HCT116 (cell line): ENCODE results near the gene CERS6. TPM values are rescaled to one million over a fixed set of nuclear protein-coding genes. Genes with fewer than 3 reads are reported as not detected.

Experiments used
- ATAC-seq: fragments of 200-7000 bp; cut with Tn5 transposase; 2 replicates; pipeline ENCODE4 v1.9.1; 2020; ENCODE audit warnings: mild to moderate bottlenecking, moderate library complexity
- BruUV-seq: library from RNA; stranded (reverse); fragments of 400-500 nt; replicated peaks from 2 replicates; lab custom pipeline; 2021; lab: Mats Ljungman, UMichigan
- CTCF ChIA-PET: fragments of 300-600 bp; sonication (Branson Sonifier 250); formaldehyde crosslinking; loops from one replicate; lab custom pipeline; 2021; ENCODE audit warnings: antibody characterized with exemption; lab: Charles Lee
- POLR2A ChIA-PET: fragments of 300-600, 350-600 bp; sonication (Branson Sonifier 250); formaldehyde crosslinking; loops from one replicate; lab custom pipeline; 2021; ENCODE audit warnings: antibody characterized with exemption; lab: Charles Lee
- RAD21 ChIA-PET, 2 experiments: fragments of 300-600 bp; sonication (Branson Sonifier 250); formaldehyde crosslinking; loops; one replicate each; lab custom pipeline; 2023; ENCODE audit warnings: low total read pairs in 2 of 2; ENCODE audit not compliant: uncharacterized antibody in 2 of 2, unreplicated experiment in 2 of 2, low non-redundant PET in 1 of 2; lab: Charles Lee
- DNase-seq: peaks from one replicate; pipeline ENCODE4 v3.0.0-alpha.2; 2010; ENCODE audit warnings: low read depth, low spot score
- H2AFZ ChIP-seq: fragments of 200-600 bp; shearing (Covaris generic), sonication (generic); 2 replicates; pipeline ENCODE4 v1.6.1; 2017; ENCODE audit warnings: low read depth, mixed run types, mixed read lengths, antibody characterized with exemption, low read length; ENCODE audit not compliant: poor library complexity, severe bottlenecking
- H3K27ac ChIP-seq: 2 replicates; pipeline ENCODE4 v1.5.1; 2012; ENCODE audit warnings: low read depth, low read length
- H3K27me3 ChIP-seq: fragments of 200-600 bp; sonication (generic); 2 replicates; pipeline ENCODE4 v1.6.1; 2016; ENCODE audit warnings: mixed run types, low read length, mixed read lengths; ENCODE audit not compliant: insufficient read depth
- H3K36me3 ChIP-seq, 2 experiments: fragments of 200-500 bp in 1 of 2; fragments of 200-600 bp in 1 of 2; sonication (Bioruptor generic) in 1 of 2; sonication (generic) in 1 of 2; 2 replicates each; pipeline versions ENCODE4 v1.5.1 to v1.6.1; 2014 to 2016; ENCODE audit warnings: low read length in 2 of 2, inconsistent platforms in 1 of 2, mixed read lengths in 1 of 2, mixed run types in 1 of 2; ENCODE audit not compliant: insufficient read depth in 2 of 2, control insufficient read depth in 1 of 2
- H3K4me1 ChIP-seq, 2 experiments: fragments of 200-600 bp in 1 of 2; sonication (generic) in 1 of 2; 2 replicates each; pipeline versions ENCODE4 v1.5.1 to v1.6.1; 2012 to 2017; ENCODE audit warnings: low read length in 2 of 2, inconsistent platforms in 1 of 2, mild to moderate bottlenecking in 1 of 2, mixed read lengths in 1 of 2, mixed run types in 1 of 2, moderate library complexity in 1 of 2; ENCODE audit not compliant: insufficient read depth in 2 of 2, control insufficient read depth in 1 of 2
- H3K4me2 ChIP-seq: fragments of 200-600 bp; sonication (generic); 2 replicates; pipeline ENCODE4 v1.6.1; 2017; ENCODE audit warnings: mixed run types, low read length, mixed read lengths
- H3K4me3 ChIP-seq, 2 experiments: fragments of 200-600 bp in 1 of 2; sonication (generic) in 1 of 2; replicated peaks in 1 of 2; 2 replicates each; pipeline ENCODE4 v1.5.1; 2011 to 2016; ENCODE audit warnings: low read length in 2 of 2, control low read depth in 1 of 2, low read depth in 1 of 2, mild to moderate bottlenecking in 1 of 2, mixed read lengths in 1 of 2, mixed run types in 1 of 2
- H3K79me2 ChIP-seq: fragments of 200-600 bp; sonication (generic); 2 replicates; pipeline ENCODE4 v1.6.1; 2017; ENCODE audit warnings: mild to moderate bottlenecking, mixed run types, low read length, moderate library complexity, mixed read lengths; ENCODE audit not compliant: insufficient read depth
- H3K9ac ChIP-seq: fragments of 200-600 bp; sonication (generic); 2 replicates; pipeline ENCODE4 v1.6.1; 2016; ENCODE audit warnings: low read length, mixed read lengths
- H3K9me2 ChIP-seq: fragments of 200-600 bp; sonication (generic), shearing (Covaris generic); 2 replicates; pipeline ENCODE4 v1.6.1; 2017; ENCODE audit warnings: mixed run types, mild to moderate bottlenecking, moderate library complexity; ENCODE audit not compliant: insufficient read depth
- H3K9me3 ChIP-seq, 2 experiments: fragments of 200-500 bp in 1 of 2; fragments of 200-600 bp in 1 of 2; sonication (Bioruptor generic) in 1 of 2; sonication (generic) in 1 of 2; 2 replicates each; pipeline ENCODE4 v1.6.1; 2014 to 2017; ENCODE audit warnings: low read length in 2 of 2, mixed read lengths in 2 of 2, inconsistent platforms in 1 of 2, low read depth in 1 of 2, mild to moderate bottlenecking in 1 of 2, mixed run types in 1 of 2, moderate library complexity in 1 of 2; ENCODE audit not compliant: control insufficient read depth in 1 of 2, insufficient read depth in 1 of 2
- H4K20me1 ChIP-seq: fragments of 200-600 bp; sonication (generic), shearing (Covaris generic); 2 replicates; pipeline ENCODE4 v1.6.1; 2017; ENCODE audit warnings: mixed run types, mild to moderate bottlenecking, moderate library complexity; ENCODE audit not compliant: insufficient read depth
- ATF3 ChIP-seq: IDR thresholded peaks from 2 replicates; pipeline ENCODE4 v1.6.1; 2012
- CBX3 ChIP-seq: IDR thresholded peaks from 2 replicates; pipeline ENCODE4 v1.6.1; 2012; ENCODE audit warnings: low read depth
- CEBPB ChIP-seq: IDR thresholded peaks from 2 replicates; pipeline ENCODE4 v1.6.1; 2012; ENCODE audit warnings: low read depth
- CTCF ChIP-seq, 3 experiments: fragments of 200-600 bp in 1 of 3; sonication (generic) in 1 of 3; IDR thresholded peaks in 2 of 3; conservative IDR thresholded peaks in 1 of 3; 2 replicates each; pipeline ENCODE4 v1.5.1; 2012 to 2017; ENCODE audit warnings: low read depth in 2 of 3, low read length in 2 of 3, antibody characterized with exemption in 1 of 3, borderline replicate concordance in 1 of 3, control low read depth in 1 of 3, mild to moderate bottlenecking in 1 of 3, mixed read lengths in 1 of 3, mixed run types in 1 of 3, moderate library complexity in 1 of 3; ENCODE audit not compliant: insufficient read depth in 1 of 3
- EGR1 ChIP-seq: IDR thresholded peaks from 2 replicates; pipeline ENCODE4 v1.6.1; 2012; ENCODE audit warnings: low read depth
- ELF1 ChIP-seq: IDR thresholded peaks from 2 replicates; pipeline ENCODE4 v1.6.1; 2012; ENCODE audit warnings: low read depth, borderline replicate concordance
- EZH2 ChIP-seq: fragments of 200-600 bp; sonication (generic); IDR thresholded peaks from 2 replicates; pipeline ENCODE4 v1.6.1; 2017; ENCODE audit warnings: antibody characterized with exemption, mixed run types
- EZH2phosphoT487 ChIP-seq: fragments of 200-600 bp; IDR thresholded peaks from 2 replicates; pipeline ENCODE4 v1.6.1; 2018; ENCODE audit warnings: antibody characterized with exemption, borderline replicate concordance
- JUND ChIP-seq: IDR thresholded peaks from 2 replicates; pipeline ENCODE4 v1.6.1; 2012
- MAX ChIP-seq: IDR thresholded peaks from 2 replicates; pipeline ENCODE4 v1.6.1; 2012
- POLR2A ChIP-seq: IDR thresholded peaks from 2 replicates; pipeline ENCODE4 v1.7.0; 2011; ENCODE audit warnings: borderline replicate concordance; ENCODE audit not compliant: insufficient read depth, insufficient read length; ENCODE audit errors: extremely low read depth
- POLR2AphosphoS5 ChIP-seq: IDR thresholded peaks from 2 replicates; pipeline ENCODE4 v1.6.1; 2011; ENCODE audit warnings: mild to moderate bottlenecking, low read depth, low read length, moderate library complexity
- RAD21 ChIP-seq: IDR thresholded peaks from 2 replicates; pipeline ENCODE4 v1.6.1; 2012; ENCODE audit warnings: low read depth, mild to moderate bottlenecking
- REST ChIP-seq: IDR thresholded peaks from 2 replicates; pipeline ENCODE4 v1.6.1; 2012; ENCODE audit warnings: low read depth
- SP1 ChIP-seq: IDR thresholded peaks from 2 replicates; pipeline ENCODE4 v1.6.1; 2012; ENCODE audit warnings: low read depth
- SRF ChIP-seq: IDR thresholded peaks from 2 replicates; pipeline ENCODE4 v1.6.1; 2012; ENCODE audit warnings: low read depth
- TCF7L2 ChIP-seq: IDR thresholded peaks from 2 replicates; pipeline ENCODE4 v1.7.0; 2011; ENCODE audit warnings: borderline replicate concordance, inconsistent platforms; ENCODE audit not compliant: insufficient read depth, insufficient read length; ENCODE audit errors: extremely low read depth
- ZBTB33 ChIP-seq: IDR thresholded peaks from 2 replicates; pipeline ENCODE4 v1.6.1; 2011; ENCODE audit warnings: mild to moderate bottlenecking, low read length, moderate library complexity; ENCODE audit not compliant: insufficient replicate concordance; ENCODE audit errors: extremely low read depth
- ZFX ChIP-seq: fragments of 450-650 bp; IDR thresholded peaks from 2 replicates; pipeline ENCODE4 v1.6.1; 2017
- ZNF274 ChIP-seq: fragments of 200-500 bp; sonication (Bioruptor generic); IDR thresholded peaks from 2 replicates; pipeline ENCODE4 v1.6.1; 2014; ENCODE audit warnings: mild to moderate bottlenecking, low read depth, low read length, inconsistent platforms
- intact Hi-C: fragments of 100-400 bp; cut with micrococcal nuclease; formaldehyde crosslinking; loops from 2 replicates; pipeline ENCODE4 v1.10.0; 2022
- total RNA-seq: library from RNA; stranded (reverse); gene quantifications from one replicate; pipeline ENCODE4 v1.2.1, GENCODE V29; 2021; ENCODE audit not compliant: unreplicated experiment

CERS6 gene
- total RNA-seq, 1 experiment from 2014 or later, result 37.0 TPM

GRCh38 chr2:168715849-168716248 lies 259.8 kb downstream of the CERS6 start:
- no TSS peak for BruUV-seq
- H3K9me2 ChIP-seq, result no peaks in the 10 kb centered on the region
- ChIA-PET POLR2A (no interaction called here), RAD21 (no interaction called here), CTCF (no interaction called here)
- ATAC-seq (no peak), DNase-seq (no peak)
- H3K9me3 ChIP-seq, result no peaks in the 10 kb centered on the region
- H3K4me1 ChIP-seq, result no peaks in the 10 kb centered on the region
- intact Hi-C loops, result no loop called here
- no peaks in the 10 kb centered on the region for H4K20me1 ChIP-seq
- no peaks in the 10 kb centered on the region for H3K27me3 ChIP-seq
- H2AFZ ChIP-seq, result no peak overlapping the region
- H3K4me3 ChIP-seq, result no peak overlapping the region
- no peak overlapping the region for H3K9ac ChIP-seq
- H3K79me2 ChIP-seq, result no peaks in the 10 kb centered on the region
- H3K27ac ChIP-seq, result no peak overlapping the region
- TF ChIP-seq ELF1, result no peak
- TF ChIP-seq ZBTB33, result no peak
- no peak for TF ChIP-seq RAD21
- TF ChIP-seq JUND, result no peak
- no peak for TF ChIP-seq EGR1
- TF ChIP-seq CEBPB, result no peak
- no peak for TF ChIP-seq EZH2phosphoT487
- TF ChIP-seq SRF, result no peak
- TF ChIP-seq TCF7L2, result no peak
- no peak for TF ChIP-seq EZH2
- no peak for TF ChIP-seq REST
- no peak for TF ChIP-seq POLR2AphosphoS5
- TF ChIP-seq SP1, result no peak
- no peak for TF ChIP-seq MAX
- TF ChIP-seq ZNF274, result no peak
- TF ChIP-seq POLR2A, result no peak
- no peak for TF ChIP-seq ATF3
- no peak for TF ChIP-seq CTCF (IDR thresholded peaks at IDR 0.05 in 2 of 3, conservative IDR thresholded peaks at IDR 0.05 in 1 of 3; ENCODE audit: borderline replicate concordance in 1 of 3, insufficient read depth in 1 of 3, low read depth in 2 of 3, low read length in 2 of 3)
- no peak for TF ChIP-seq CBX3
- TF ChIP-seq ZFX, result no peak
- H3K4me2 ChIP-seq, result no peak overlapping the region
- no peaks in the 10 kb centered on the region for H3K36me3 ChIP-seq
